ENCODE results near the gene PRKRIP1.
"Not testable (repeated sequence)": the region's sequence is repeated elsewhere in the genome, so short reads cannot be mapped to it uniquely, and the experiment has no call there.

PRKRIP1 gene

GRCh38 chr7:102392330-102392729 is 3.8 kb upstream of the PRKRIP1 start:
- Mint-ChIP-seq H3K36me3 (ENCODE audit: low read depth) (peaks cover 26% of the 10 kb centered on the region), H3K9me3 (no peaks in the 10 kb centered on the region), H3K4me1 (ENCODE audit: low read depth) (peaks cover 22% of the 10 kb centered on the region), H3K4me3 (no peak overlapping the region), H3K27ac (no peak overlapping the region), H3K27me3 (no peaks in the 10 kb centered on the region)

GRCh38 chr7:102393467-102393866 is 2.7 kb upstream of the PRKRIP1 start:
- Mint-ChIP-seq H3K36me3 (ENCODE audit: low read depth) (peaks cover 28% of the 10 kb centered on the region), H3K9me3 (no peaks in the 10 kb centered on the region), H3K4me3 (no peak overlapping the region), H3K27ac (no peak overlapping the region), H3K27me3 (no peaks in the 10 kb centered on the region), H3K4me1 (ENCODE audit: low read depth) (peaks cover 24% of the 10 kb centered on the region)

GRCh38 chr7:102395592-102395872 is 631 bp upstream of the PRKRIP1 start:
- H3K4me3 Mint-ChIP-seq, result peak overlapping the region; percentile 93
- peaks cover 24% of the 10 kb centered on the region for H3K4me1 Mint-ChIP-seq (ENCODE audit: low read depth)
- H3K9me3 Mint-ChIP-seq, result no peaks in the 10 kb centered on the region
- H3K36me3 Mint-ChIP-seq (ENCODE audit: low read depth), result peaks cover 30% of the 10 kb centered on the region
- H3K27me3 Mint-ChIP-seq, result no peaks in the 10 kb centered on the region
- H3K27ac Mint-ChIP-seq, result peak overlapping the region; percentile 89

- Mint-ChIP-seq H3K4me1 (ENCODE audit: low read depth) (peaks cover 24% of the 10 kb centered on the region), H3K4me3 (peak overlapping the region; percentile 93), H3K27me3 (no peaks in the 10 kb centered on the region), H3K9me3 (no peaks in the 10 kb centered on the region), H3K27ac (peak overlapping the region; percentile 89), H3K36me3 (ENCODE audit: low read depth) (peaks cover 37% of the 10 kb centered on the region)
Observed at GRCh38 chr7:102396710-102397019, 502 bp downstream of the PRKRIP1 start.

- no peak overlapping the region for H3K27ac Mint-ChIP-seq
- H3K36me3 Mint-ChIP-seq (ENCODE audit: low read depth), result peaks cover 43% of the 10 kb centered on the region
- H3K9me3 Mint-ChIP-seq, result no peaks in the 10 kb centered on the region
- H3K4me3 Mint-ChIP-seq, result no peak overlapping the region
- H3K4me1 Mint-ChIP-seq (ENCODE audit: low read depth), result peaks cover 24% of the 10 kb centered on the region
- no peaks in the 10 kb centered on the region for H3K27me3 Mint-ChIP-seq
Observed at GRCh38 chr7:102398543-102398942, 2.4 kb downstream of the PRKRIP1 start.

- no peaks in the 10 kb centered on the region for H3K9me3 Mint-ChIP-seq
- no peaks in the 10 kb centered on the region for H3K27me3 Mint-ChIP-seq
- H3K4me3 Mint-ChIP-seq, result no peak overlapping the region
- H3K27ac Mint-ChIP-seq, result no peak overlapping the region
- H3K36me3 Mint-ChIP-seq (ENCODE audit: low read depth), result peaks cover 51% of the 10 kb centered on the region
- H3K4me1 Mint-ChIP-seq (ENCODE audit: low read depth), result peaks cover 22% of the 10 kb centered on the region
Observed at GRCh38 chr7:102400360-102400759, 4.2 kb downstream of the PRKRIP1 start.

GRCh38 chr7:102403563-102403962 is 7.4 kb downstream of the PRKRIP1 start:
- Mint-ChIP-seq H3K27me3 (no peaks in the 10 kb centered on the region), H3K9me3 (no peaks in the 10 kb centered on the region), H3K27ac (no peak overlapping the region), H3K4me3 (no peak overlapping the region), H3K4me1 (ENCODE audit: low read depth) (peaks cover 9% of the 10 kb centered on the region), H3K36me3 (ENCODE audit: low read depth) (peaks cover 72% of the 10 kb centered on the region)

GRCh38 chr7:102404005-102404861 is 8.1 kb downstream of the PRKRIP1 start:
- Mint-ChIP-seq H3K9me3 (no peaks in the 10 kb centered on the region), H3K27ac (no peak overlapping the region), H3K4me1 (ENCODE audit: low read depth) (peaks cover 11% of the 10 kb centered on the region), H3K27me3 (no peaks in the 10 kb centered on the region), H3K36me3 (ENCODE audit: low read depth) (peaks cover 75% of the 10 kb centered on the region), H3K4me3 (no peak overlapping the region)

GRCh38 chr7:102404862-102405188 is 8.7 kb downstream of the PRKRIP1 start:
- Mint-ChIP-seq H3K4me1 (ENCODE audit: low read depth) (peaks cover 11% of the 10 kb centered on the region), H3K36me3 (ENCODE audit: low read depth) (peaks cover 77% of the 10 kb centered on the region)
- not testable (repeated sequence) for H3K4me3 Mint-ChIP-seq, H3K9me3 Mint-ChIP-seq, H3K27me3 Mint-ChIP-seq, H3K27ac Mint-ChIP-seq

GRCh38 chr7:102407910-102408309 is 11.7 kb downstream of the PRKRIP1 start:
- no peak overlapping the region for H3K27ac Mint-ChIP-seq
- no peak overlapping the region for H3K4me3 Mint-ChIP-seq
- H3K36me3 Mint-ChIP-seq (ENCODE audit: low read depth), result peaks cover 83% of the 10 kb centered on the region
- H3K27me3 Mint-ChIP-seq, result no peaks in the 10 kb centered on the region
- H3K9me3 Mint-ChIP-seq, result no peaks in the 10 kb centered on the region
- H3K4me1 Mint-ChIP-seq (ENCODE audit: low read depth), result peaks cover 11% of the 10 kb centered on the region

GRCh38 chr7:102408530-102408929 is 12.4 kb downstream of the PRKRIP1 start:
- H3K27me3 Mint-ChIP-seq, H3K9me3 Mint-ChIP-seq, H3K4me3 Mint-ChIP-seq, H3K27ac Mint-ChIP-seq: not testable (repeated sequence)
- Mint-ChIP-seq H3K36me3 (ENCODE audit: low read depth) (peaks cover 82% of the 10 kb centered on the region), H3K4me1 (ENCODE audit: low read depth) (peaks cover 11% of the 10 kb centered on the region)

- Mint-ChIP-seq H3K27me3 (no peaks in the 10 kb centered on the region), H3K4me1 (ENCODE audit: low read depth) (peaks cover 17% of the 10 kb centered on the region), H3K9me3 (no peaks in the 10 kb centered on the region), H3K4me3 (no peak overlapping the region), H3K27ac (no peak overlapping the region), H3K36me3 (ENCODE audit: low read depth) (peaks cover 82% of the 10 kb centered on the region)
Observed at GRCh38 chr7:102409340-102409739, 13.2 kb downstream of the PRKRIP1 start.

GRCh38 chr7:102410123-102410522 is 14.0 kb downstream of the PRKRIP1 start:
- Mint-ChIP-seq H3K4me1 (ENCODE audit: low read depth) (peaks cover 23% of the 10 kb centered on the region), H3K9me3 (no peaks in the 10 kb centered on the region), H3K27ac (peak overlapping the region; percentile 13), H3K4me3 (no peak overlapping the region), H3K27me3 (no peaks in the 10 kb centered on the region), H3K36me3 (ENCODE audit: low read depth) (peaks cover 83% of the 10 kb centered on the region)

- no peak overlapping the region for H3K4me3 Mint-ChIP-seq
- peak overlapping the region; percentile 61 for H3K27ac Mint-ChIP-seq
- peaks cover 31% of the 10 kb centered on the region for H3K4me1 Mint-ChIP-seq (ENCODE audit: low read depth)
- H3K36me3 Mint-ChIP-seq (ENCODE audit: low read depth), result peaks cover 83% of the 10 kb centered on the region
- no peaks in the 10 kb centered on the region for H3K27me3 Mint-ChIP-seq
- no peaks in the 10 kb centered on the region for H3K9me3 Mint-ChIP-seq
Observed at GRCh38 chr7:102410918-102411317, 14.8 kb downstream of the PRKRIP1 start.

- Mint-ChIP-seq H3K36me3 (ENCODE audit: low read depth) (peaks cover 82% of the 10 kb centered on the region), H3K27me3 (no peaks in the 10 kb centered on the region), H3K4me1 (ENCODE audit: low read depth) (peaks cover 47% of the 10 kb centered on the region), H3K4me3 (no peak overlapping the region), H3K27ac (no peak overlapping the region), H3K9me3 (no peaks in the 10 kb centered on the region)
Observed at GRCh38 chr7:102412548-102412947, 16.4 kb downstream of the PRKRIP1 start.

GRCh38 chr7:102413091-102413490 is 16.9 kb downstream of the PRKRIP1 start:
- H3K27ac Mint-ChIP-seq, result no peak overlapping the region
- H3K4me3 Mint-ChIP-seq, result no peak overlapping the region
- peaks cover 47% of the 10 kb centered on the region for H3K4me1 Mint-ChIP-seq (ENCODE audit: low read depth)
- peaks cover 76% of the 10 kb centered on the region for H3K36me3 Mint-ChIP-seq (ENCODE audit: low read depth)
- H3K27me3 Mint-ChIP-seq, result no peaks in the 10 kb centered on the region
- H3K9me3 Mint-ChIP-seq, result no peaks in the 10 kb centered on the region
